SK-N-SH treated with all-trans-retinoic acid at 6 μM for 48 hours (cell line): Measurements from ENCODE around the gene SEMA4D.
"Not testable (repeated sequence)": the region's sequence is repeated elsewhere in the genome, so short reads cannot be mapped to it uniquely, and the experiment has no call there.

Experiments
- GLIS3 ChIP-seq: fragments of 250-450 bp; sonication (Bioruptor Pico); IDR thresholded peaks from 2 replicates; pipeline ENCODE4 v1.5.0; 2020; ENCODE audit warnings: mild to moderate bottlenecking, moderate library complexity
- ISL1 ChIP-seq: fragments of 250-450 bp; sonication (Bioruptor Pico); IDR thresholded peaks from 2 replicates; pipeline ENCODE4 v2.1.2; 2022; ENCODE audit warnings: mild to moderate bottlenecking, moderate library complexity
- PATZ1 ChIP-seq: fragments of 250-450 bp; sonication (Bioruptor Pico); IDR thresholded peaks from 2 replicates; pipeline ENCODE4 v1.8.0; 2020; ENCODE audit warnings: mild to moderate bottlenecking, moderate library complexity, borderline replicate concordance
- RARB ChIP-seq: fragments of 250-450 bp; sonication (Bioruptor Pico); IDR thresholded peaks from 2 replicates; pipeline ENCODE4 v1.8.0; 2021; ENCODE audit warnings: mild to moderate bottlenecking, moderate library complexity
- TCF4 ChIP-seq: fragments of 250-450 bp; sonication (Bioruptor Pico); IDR thresholded peaks from 2 replicates; pipeline ENCODE4 v1.8.0; 2021; ENCODE audit warnings: mild to moderate bottlenecking, moderate library complexity, borderline replicate concordance
- TOX ChIP-seq: fragments of 250-450 bp; sonication (Bioruptor Pico); IDR thresholded peaks from 2 replicates; pipeline ENCODE4 v1.8.0; 2021; ENCODE audit warnings: mild to moderate bottlenecking, moderate library complexity, borderline replicate concordance
- ZFP3 ChIP-seq: fragments of 250-450 bp; sonication (Bioruptor Pico); IDR thresholded peaks from 2 replicates; pipeline ENCODE4 v1.5.0; 2020; ENCODE audit warnings: mild to moderate bottlenecking, moderate library complexity
- ZFP30 ChIP-seq: fragments of 450-650 bp; formaldehyde crosslinking; IDR thresholded peaks from 2 replicates; pipeline ENCODE4 v1.5.0; 2022; ENCODE audit warnings: mild to moderate bottlenecking, moderate library complexity
- ZNF565 ChIP-seq: fragments of 450-650 bp; formaldehyde crosslinking; conservative IDR thresholded peaks from 2 replicates; pipeline ENCODE4 v1.5.0; 2020; ENCODE audit warnings: low read depth, mild to moderate bottlenecking, moderate library complexity
- ZNF70 ChIP-seq: fragments of 450-650 bp; formaldehyde crosslinking; IDR thresholded peaks from 2 replicates; pipeline ENCODE4 v1.5.0; 2020; ENCODE audit warnings: mild to moderate bottlenecking, moderate library complexity
- TF ChIP-seq, protein P1 (sequence below): fragments of 250-450 bp; sonication (Bioruptor Pico); IDR thresholded peaks from 2 replicates; pipeline ENCODE4 v1.5.0; 2020; ENCODE audit warnings: mild to moderate bottlenecking, moderate library complexity
- TF ChIP-seq, protein P2 (sequence below): fragments of 250-450 bp; sonication (Bioruptor Pico); IDR thresholded peaks from 2 replicates; pipeline ENCODE4 v1.5.1; 2021; ENCODE audit warnings: mild to moderate bottlenecking, moderate library complexity

- TF ChIP-seq ZNF565 (CRISPR knock-in tag); GLIS3 (CRISPR knock-in tag); ZFP30 (CRISPR knock-in tag); ZFP3 (CRISPR knock-in tag); TCF4 (CRISPR knock-in tag); RARB (CRISPR knock-in tag); PATZ1; TOX (CRISPR knock-in tag); ZNF70 (CRISPR knock-in tag); ISL1 (CRISPR knock-in tag): not testable (repeated sequence)
- TF ChIP-seq, protein P1, sequence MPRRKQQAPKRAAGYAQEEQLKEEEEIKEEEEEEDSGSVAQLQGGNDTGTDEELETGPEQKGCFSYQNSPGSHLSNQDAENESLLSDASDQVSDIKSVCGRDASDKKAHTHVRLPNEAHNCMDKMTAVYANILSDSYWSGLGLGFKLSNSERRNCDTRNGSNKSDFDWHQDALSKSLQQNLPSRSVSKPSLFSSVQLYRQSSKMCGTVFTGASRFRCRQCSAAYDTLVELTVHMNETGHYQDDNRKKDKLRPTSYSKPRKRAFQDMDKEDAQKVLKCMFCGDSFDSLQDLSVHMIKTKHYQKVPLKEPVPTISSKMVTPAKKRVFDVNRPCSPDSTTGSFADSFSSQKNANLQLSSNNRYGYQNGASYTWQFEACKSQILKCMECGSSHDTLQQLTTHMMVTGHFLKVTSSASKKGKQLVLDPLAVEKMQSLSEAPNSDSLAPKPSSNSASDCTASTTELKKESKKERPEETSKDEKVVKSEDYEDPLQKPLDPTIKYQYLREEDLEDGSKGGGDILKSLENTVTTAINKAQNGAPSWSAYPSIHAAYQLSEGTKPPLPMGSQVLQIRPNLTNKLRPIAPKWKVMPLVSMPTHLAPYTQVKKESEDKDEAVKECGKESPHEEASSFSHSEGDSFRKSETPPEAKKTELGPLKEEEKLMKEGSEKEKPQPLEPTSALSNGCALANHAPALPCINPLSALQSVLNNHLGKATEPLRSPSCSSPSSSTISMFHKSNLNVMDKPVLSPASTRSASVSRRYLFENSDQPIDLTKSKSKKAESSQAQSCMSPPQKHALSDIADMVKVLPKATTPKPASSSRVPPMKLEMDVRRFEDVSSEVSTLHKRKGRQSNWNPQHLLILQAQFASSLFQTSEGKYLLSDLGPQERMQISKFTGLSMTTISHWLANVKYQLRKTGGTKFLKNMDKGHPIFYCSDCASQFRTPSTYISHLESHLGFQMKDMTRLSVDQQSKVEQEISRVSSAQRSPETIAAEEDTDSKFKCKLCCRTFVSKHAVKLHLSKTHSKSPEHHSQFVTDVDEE = not testable (repeated sequence)
- TF ChIP-seq, protein P2, sequence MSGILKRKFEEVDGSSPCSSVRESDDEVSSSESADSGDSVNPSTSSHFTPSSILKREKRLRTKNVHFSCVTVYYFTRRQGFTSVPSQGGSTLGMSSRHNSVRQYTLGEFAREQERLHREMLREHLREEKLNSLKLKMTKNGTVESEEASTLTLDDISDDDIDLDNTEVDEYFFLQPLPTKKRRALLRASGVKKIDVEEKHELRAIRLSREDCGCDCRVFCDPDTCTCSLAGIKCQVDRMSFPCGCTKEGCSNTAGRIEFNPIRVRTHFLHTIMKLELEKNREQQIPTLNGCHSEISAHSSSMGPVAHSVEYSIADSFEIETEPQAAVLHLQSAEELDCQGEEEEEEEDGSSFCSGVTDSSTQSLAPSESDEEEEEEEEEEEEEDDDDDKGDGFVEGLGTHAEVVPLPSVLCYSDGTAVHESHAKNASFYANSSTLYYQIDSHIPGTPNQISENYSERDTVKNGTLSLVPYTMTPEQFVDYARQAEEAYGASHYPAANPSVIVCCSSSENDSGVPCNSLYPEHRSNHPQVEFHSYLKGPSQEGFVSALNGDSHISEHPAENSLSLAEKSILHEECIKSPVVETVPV = not testable (repeated sequence)
Measured at GRCh38 chr9:89343812-89344211, 154.1 kb downstream of the SEMA4D start.
